Natural killer cell (primary cell): ENCODE measurements around the gene SH3PXD2A. TPM values are rescaled to one million over a fixed set of nuclear protein-coding genes. Genes with fewer than 3 reads are reported as not detected.

Source experiments
- ATAC-seq, 3 donors: fragments of 150-1000 bp in 2 of 3; fragments of 200-7000 bp in 1 of 3; cut with Tn5 transposase; 1 replicate in 1 of 3; 2 replicates in 2 of 3; pipeline ENCODE4 v1.10.0; 2021; ENCODE audit warnings: mild to moderate bottlenecking in 2 of 3, moderate library complexity in 2 of 3
- DNase-seq, 2 donors: peaks; one replicate each; pipeline versions ENCODE4 v3.0.0 to v3.0.0-alpha.2; 2013 to 2021; ENCODE audit warnings: mixed read lengths in 1 of 2
- H3K27ac ChIP-seq: one replicate; pipeline ENCODE4 v1.5.1; 2013; ENCODE audit warnings: mild to moderate bottlenecking, low read length
- H3K27me3 ChIP-seq: one replicate; pipeline ENCODE4 v1.6.1; 2013; ENCODE audit warnings: low read length; ENCODE audit not compliant: control insufficient read depth, insufficient read depth
- H3K36me3 ChIP-seq: one replicate; pipeline ENCODE4 v1.6.1; 2013; ENCODE audit warnings: low read length; ENCODE audit not compliant: control insufficient read depth, insufficient read depth
- H3K4me1 ChIP-seq: one replicate; pipeline ENCODE4 v1.6.1; 2013; ENCODE audit warnings: low read length; ENCODE audit not compliant: control insufficient read depth, insufficient read depth
- H3K4me3 ChIP-seq: one replicate; pipeline ENCODE4 v1.5.1; 2013; ENCODE audit warnings: low read length
- H3K9me3 ChIP-seq: one replicate; pipeline ENCODE4 v1.6.1; 2013; ENCODE audit warnings: low read length; ENCODE audit not compliant: control insufficient read depth, insufficient read depth
- H3K27ac Mint-ChIP-seq, 2 donors: one replicate each; pipeline ENCODE4 v1.8.0; 2022; ENCODE audit warnings: mild to moderate bottlenecking in 2 of 2, mixed read lengths in 2 of 2, moderate library complexity in 1 of 2
- H3K27me3 Mint-ChIP-seq, 2 donors: one replicate each; pipeline ENCODE4 v1.8.0; 2022; ENCODE audit warnings: low read depth in 2 of 2, mixed read lengths in 2 of 2
- H3K36me3 Mint-ChIP-seq: one replicate; pipeline ENCODE4 v1.8.0; 2022; ENCODE audit warnings: mixed read lengths
- H3K4me1 Mint-ChIP-seq, 2 donors: one replicate each; pipeline ENCODE4 v1.8.0; 2022; ENCODE audit warnings: mixed read lengths in 2 of 2
- H3K4me3 Mint-ChIP-seq: one replicate; pipeline ENCODE4 v1.8.0; 2022; ENCODE audit warnings: mild to moderate bottlenecking, moderate library complexity, mixed read lengths
- H3K9me3 Mint-ChIP-seq, 2 donors: one replicate each; pipeline ENCODE4 v1.8.0; 2022; ENCODE audit warnings: mixed read lengths in 2 of 2
- WGBS: methylation state at CpG from one replicate; pipeline ENCODE4 v1.1.7; 2013; ENCODE audit warnings: missing lambda C conversion rate; ENCODE audit not compliant: insufficient coverage; 5-methylcytosine and 5-hydroxymethylcytosine counted together
- intact Hi-C: fragments of 100-400 bp; cut with micrococcal nuclease; formaldehyde crosslinking; loops from one replicate; pipeline ENCODE4 v1.14.2; 2022
- total RNA-seq, 4 donors: library from RNA; stranded (reverse); fragments of 120-200 nt in 1 of 4; gene quantifications; one replicate each; pipeline versions ENCODE4 v1.2.3 to v1.2.4, GENCODE V29; 2013 to 2022
- TF ChIP-seq, protein P1 (sequence below): fragments of 200-600 bp; IDR thresholded peaks from one replicate; pipeline ENCODE4 v1.8.0; 2022; ENCODE audit warnings: antibody characterized with exemption

SH3PXD2A gene
- total RNA-seq, 3 donors from 2014 or later (not counting 1 experiment from before 2014, with no cell fraction given), result 3.3 to 7.0 (median 4.9) TPM

GRCh38 chr10:103616705-103617601 lies 238.4 kb downstream of the SH3PXD2A start:
- H3K27ac ChIP-seq, result no peak overlapping the region

DNA sequence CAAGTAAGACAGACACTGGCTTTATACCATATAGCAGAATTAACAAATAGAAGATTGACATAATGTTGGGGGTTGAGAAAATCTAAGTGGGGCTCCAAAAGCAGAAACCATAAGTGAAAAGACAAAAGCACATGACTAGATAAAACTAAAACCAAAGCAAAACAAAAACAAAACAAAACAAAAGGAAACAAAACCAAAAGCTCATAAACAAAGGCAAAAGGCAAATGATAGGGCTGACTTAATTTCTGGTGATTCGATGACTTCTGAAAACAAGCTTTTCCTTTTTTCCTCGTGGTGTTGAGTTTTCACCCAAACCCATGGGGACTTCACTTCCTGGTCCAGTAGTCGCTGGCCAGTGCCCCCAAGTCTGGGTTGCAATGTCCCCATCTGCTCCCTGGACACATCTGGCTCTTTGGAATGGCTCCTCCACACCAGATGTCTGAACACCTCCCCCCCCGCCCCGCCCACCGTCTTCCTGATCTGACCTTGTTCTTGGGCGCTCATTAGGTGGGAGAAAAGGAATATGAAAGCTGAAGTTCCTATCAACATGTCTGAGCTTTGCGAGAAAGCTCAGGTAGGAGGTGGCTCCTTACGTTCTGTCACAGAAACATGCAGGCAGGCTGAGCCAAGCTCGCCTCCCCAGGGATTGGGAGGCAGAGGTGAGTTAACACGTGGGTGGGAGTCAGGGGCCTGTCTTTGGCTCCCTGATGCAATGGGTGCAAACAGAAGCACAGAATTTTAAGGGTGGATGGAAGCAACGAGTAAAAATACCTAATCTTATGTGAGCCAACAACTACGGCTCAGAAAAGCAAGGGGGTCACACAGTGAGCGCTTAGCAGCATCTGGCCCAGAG lies 240.8 kb downstream of the SH3PXD2A start:
- Mint-ChIP-seq H3K9me3 (no peaks in the 10 kb centered on the region), H3K4me3 (no peak overlapping the region), H3K36me3 (no peaks in the 10 kb centered on the region), H3K4me1 (no peaks in the 10 kb centered on the region), H3K27ac (peak overlapping the region in 1 of 2 donors; percentile 54), H3K27me3 (no peaks in the 10 kb centered on the region)
- TF ChIP-seq, protein P1, sequence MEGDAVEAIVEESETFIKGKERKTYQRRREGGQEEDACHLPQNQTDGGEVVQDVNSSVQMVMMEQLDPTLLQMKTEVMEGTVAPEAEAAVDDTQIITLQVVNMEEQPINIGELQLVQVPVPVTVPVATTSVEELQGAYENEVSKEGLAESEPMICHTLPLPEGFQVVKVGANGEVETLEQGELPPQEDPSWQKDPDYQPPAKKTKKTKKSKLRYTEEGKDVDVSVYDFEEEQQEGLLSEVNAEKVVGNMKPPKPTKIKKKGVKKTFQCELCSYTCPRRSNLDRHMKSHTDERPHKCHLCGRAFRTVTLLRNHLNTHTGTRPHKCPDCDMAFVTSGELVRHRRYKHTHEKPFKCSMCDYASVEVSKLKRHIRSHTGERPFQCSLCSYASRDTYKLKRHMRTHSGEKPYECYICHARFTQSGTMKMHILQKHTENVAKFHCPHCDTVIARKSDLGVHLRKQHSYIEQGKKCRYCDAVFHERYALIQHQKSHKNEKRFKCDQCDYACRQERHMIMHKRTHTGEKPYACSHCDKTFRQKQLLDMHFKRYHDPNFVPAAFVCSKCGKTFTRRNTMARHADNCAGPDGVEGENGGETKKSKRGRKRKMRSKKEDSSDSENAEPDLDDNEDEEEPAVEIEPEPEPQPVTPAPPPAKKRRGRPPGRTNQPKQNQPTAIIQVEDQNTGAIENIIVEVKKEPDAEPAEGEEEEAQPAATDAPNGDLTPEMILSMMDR, result no peak
- Histone ChIP-seq H3K27me3 (no peaks in the 10 kb centered on the region), H3K36me3 (no peaks in the 10 kb centered on the region), H3K4me1 (no peaks in the 10 kb centered on the region), H3K9me3 (no peaks in the 10 kb centered on the region), H3K4me3 (no peak overlapping the region), H3K27ac (no peak overlapping the region)
- DNase-seq (no peak), ATAC-seq (no peak)
- 93% methylated on average over 14 of the region's 14 CpGs for WGBS
- intact Hi-C loops, result no loop called here

More at GRCh38 chr10:103616705-103617601, 238.4 kb downstream of the SH3PXD2A start:
- intact Hi-C loops, result no loop called here
- H3K4me3 ChIP-seq, result no peak overlapping the region
- 87% methylated on average over 20 of the region's 20 CpGs for WGBS
- Mint-ChIP-seq H3K27me3 (no peaks in the 10 kb centered on the region), H3K36me3 (no peaks in the 10 kb centered on the region), H3K4me1 (no peaks in the 10 kb centered on the region), H3K27ac (no peak overlapping the region), H3K4me3 (no peak overlapping the region), H3K9me3 (no peaks in the 10 kb centered on the region)
- no peaks in the 10 kb centered on the region for H3K36me3 ChIP-seq
- no peak for DNase-seq
- no peak for ATAC-seq
- TF ChIP-seq, protein P1, result no peak
- H3K4me1 ChIP-seq, result no peaks in the 10 kb centered on the region
- no peaks in the 10 kb centered on the region for H3K9me3 ChIP-seq
- H3K27me3 ChIP-seq, result no peaks in the 10 kb centered on the region

DNA sequence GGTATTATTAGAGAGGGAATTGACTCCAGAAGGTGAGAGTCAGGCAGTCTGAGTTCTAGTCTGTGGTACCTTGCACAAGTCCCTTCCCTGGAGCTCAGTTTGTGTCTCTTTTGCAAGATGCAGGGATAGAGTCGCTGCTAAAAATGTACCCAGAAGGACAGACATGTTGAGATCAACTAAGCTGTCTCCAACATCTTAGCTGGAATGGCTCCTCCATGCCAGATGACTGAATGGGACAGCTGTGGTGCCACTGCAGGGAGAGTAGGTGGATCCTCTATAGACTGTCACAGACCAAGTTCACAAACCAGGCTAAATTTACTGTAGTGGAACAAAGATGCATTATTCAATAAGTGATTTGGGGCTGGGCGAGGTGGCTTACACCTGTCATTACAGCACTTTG lies 241.8 kb downstream of the SH3PXD2A start:
- H3K27ac Mint-ChIP-seq, result no peak overlapping the region
- Histone ChIP-seq H3K36me3 (no peaks in the 10 kb centered on the region), H3K4me1 (no peaks in the 10 kb centered on the region), H3K27ac (no peak overlapping the region), H3K9me3 (no peaks in the 10 kb centered on the region), H3K4me3 (no peak overlapping the region), H3K27me3 (no peaks in the 10 kb centered on the region)
- ATAC-seq, result no peak
- H3K4me1 Mint-ChIP-seq, result no peaks in the 10 kb centered on the region
- no peaks in the 10 kb centered on the region for H3K36me3 Mint-ChIP-seq
- no peak for DNase-seq
- intact Hi-C loops, result no loop called here
- TF ChIP-seq, protein P1, result no peak
- 81% methylated on average over 2 of the region's 2 CpGs for WGBS
- no peaks in the 10 kb centered on the region for H3K9me3 Mint-ChIP-seq
- H3K4me3 Mint-ChIP-seq, result no peak overlapping the region
- H3K27me3 Mint-ChIP-seq, result no peaks in the 10 kb centered on the region
